Measurements from ENCODE around the gene NOL8. TPM values are rescaled to one million over a fixed set of nuclear protein-coding genes. Genes with fewer than 3 reads are reported as not detected.

NOL8 gene
- total RNA-seq, 1 donor from 2014 or later: 15.7 TPM

DNA sequence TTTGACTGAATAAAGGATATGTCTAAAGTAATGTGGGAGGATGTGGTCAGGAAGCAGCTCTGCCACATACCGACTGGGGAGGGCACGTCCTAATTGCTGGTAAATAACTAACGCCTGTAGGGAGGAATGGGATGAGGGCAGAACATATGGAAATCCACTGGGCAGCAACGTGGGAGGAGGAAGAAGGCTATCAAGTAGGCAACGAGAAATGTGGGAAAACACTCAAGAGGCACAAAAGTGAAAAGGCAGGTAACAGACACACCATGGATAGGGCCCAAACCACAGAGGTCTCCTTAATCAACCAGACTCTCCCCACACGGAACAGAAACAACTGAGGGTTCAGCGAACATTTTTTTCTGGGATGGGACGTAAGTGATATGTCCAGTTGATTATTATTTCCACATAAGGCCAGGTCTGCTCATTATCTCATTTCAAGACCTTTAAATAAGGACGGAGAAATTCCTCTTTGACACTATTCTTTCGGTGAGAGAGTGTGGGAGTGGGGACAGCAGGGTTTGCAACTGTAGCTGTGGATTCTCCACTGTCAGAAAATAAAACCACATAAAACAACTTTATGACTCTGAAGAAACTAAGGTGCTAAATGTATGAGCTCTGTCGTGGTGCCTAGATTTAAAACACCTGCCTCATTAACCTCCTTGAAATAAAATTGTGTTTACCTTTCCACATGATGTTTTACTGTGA, 48.7 kb downstream of the NOL8 start:
- no peaks in the 10 kb centered on the region for H3K9me3 ChIP-seq (ENCODE audit: control insufficient read depth in 3 of 3, low read length in 3 of 3)
- H3K27ac ChIP-seq (ENCODE audit: low read depth, low read length): no peak overlapping the region
- no peaks in the 10 kb centered on the region for H3K27me3 ChIP-seq (ENCODE audit: control insufficient read depth in 3 of 3, insufficient read depth in 3 of 3, low read length in 3 of 3)
- no peaks in the 10 kb centered on the region for H3K4me1 ChIP-seq (ENCODE audit: control insufficient read depth in 3 of 3, insufficient read depth in 3 of 3, low read length in 3 of 3)
- H3K9ac ChIP-seq (ENCODE audit: low read depth in 1 of 3, low read length in 3 of 3): no peak overlapping the region
- no peak overlapping the region for H3K4me3 ChIP-seq (ENCODE audit: low read length in 3 of 3)
- H3K36me3 ChIP-seq (ENCODE audit: control insufficient read depth in 3 of 3, insufficient read depth in 3 of 3, low read length in 3 of 3): peaks cover 45 to 74% (median 66%) of the 10 kb centered on the region in 3 donors

- Histone ChIP-seq H3K27me3 (ENCODE audit: control insufficient read depth in 3 of 3, insufficient read depth in 3 of 3, low read length in 3 of 3) (no peaks in the 10 kb centered on the region), H3K4me1 (ENCODE audit: control insufficient read depth in 3 of 3, insufficient read depth in 3 of 3, low read length in 3 of 3) (no peaks in the 10 kb centered on the region), H3K9ac (ENCODE audit: low read depth in 1 of 3, low read length in 3 of 3) (no peak overlapping the region), H3K4me3 (ENCODE audit: low read length in 3 of 3) (no peak overlapping the region), H3K36me3 (ENCODE audit: control insufficient read depth in 3 of 3, insufficient read depth in 3 of 3, low read length in 3 of 3) (peaks cover 53 to 82% (median 74%) of the 10 kb centered on the region in 3 donors), H3K9me3 (ENCODE audit: control insufficient read depth in 3 of 3, low read length in 3 of 3) (no peaks in the 10 kb centered on the region), H3K27ac (ENCODE audit: low read depth, low read length) (no peak overlapping the region)
Observed at GRCh38 chr9:92275541-92275940, 49.6 kb downstream of the NOL8 start.

DNA sequence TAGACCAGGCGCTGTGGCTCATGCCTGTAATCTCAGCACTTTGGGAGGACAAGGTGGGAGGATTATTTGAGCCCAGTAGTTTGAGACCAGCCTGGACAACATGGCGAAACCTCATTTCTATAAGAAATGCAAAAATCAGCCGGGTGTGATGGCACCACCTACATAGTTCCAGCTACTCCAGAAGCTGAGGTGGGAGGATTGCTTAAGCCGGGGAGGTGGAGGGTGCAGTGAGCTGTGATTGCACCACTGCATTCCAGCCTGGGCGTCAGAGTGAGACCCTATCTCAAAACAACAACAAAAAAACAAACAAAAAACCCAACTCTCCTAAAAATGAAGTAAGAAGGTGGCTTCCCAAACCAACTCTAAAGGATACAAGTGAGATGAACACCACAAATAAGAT, 54.6 kb downstream of the NOL8 start:
- Histone ChIP-seq H3K36me3 (ENCODE audit: control insufficient read depth in 3 of 3, insufficient read depth in 3 of 3, low read length in 3 of 3) (peaks cover 73 to 83% (median 79%) of the 10 kb centered on the region in 3 donors), H3K9ac (ENCODE audit: low read depth in 1 of 3, low read length in 3 of 3) (no peak overlapping the region), H3K27ac (ENCODE audit: low read depth, low read length) (no peak overlapping the region), H3K27me3 (ENCODE audit: control insufficient read depth in 3 of 3, insufficient read depth in 3 of 3, low read length in 3 of 3) (no peaks in the 10 kb centered on the region), H3K9me3 (ENCODE audit: control insufficient read depth in 3 of 3, low read length in 3 of 3) (no peaks in the 10 kb centered on the region), H3K4me1 (ENCODE audit: control insufficient read depth in 3 of 3, insufficient read depth in 3 of 3, low read length in 3 of 3) (no peaks in the 10 kb centered on the region), H3K4me3 (ENCODE audit: low read length in 3 of 3) (no peak overlapping the region)

- H3K27ac ChIP-seq (ENCODE audit: low read depth, low read length): no peak overlapping the region
- no peak overlapping the region for H3K9ac ChIP-seq (ENCODE audit: low read depth in 1 of 3, low read length in 3 of 3)
- H3K9me3 ChIP-seq (ENCODE audit: control insufficient read depth in 3 of 3, low read length in 3 of 3): no peaks in the 10 kb centered on the region
- no peak overlapping the region for H3K4me3 ChIP-seq (ENCODE audit: low read length in 3 of 3)
- H3K4me1 ChIP-seq (ENCODE audit: control insufficient read depth in 3 of 3, insufficient read depth in 3 of 3, low read length in 3 of 3): no peaks in the 10 kb centered on the region
- H3K27me3 ChIP-seq (ENCODE audit: control insufficient read depth in 3 of 3, insufficient read depth in 3 of 3, low read length in 3 of 3): no peaks in the 10 kb centered on the region
- peaks cover 82 to 93% (median 89%) of the 10 kb centered on the region in 3 donors for H3K36me3 ChIP-seq (ENCODE audit: control insufficient read depth in 3 of 3, insufficient read depth in 3 of 3, low read length in 3 of 3)
Observed at GRCh38 chr9:92266486-92266885, 58.7 kb downstream of the NOL8 start.

- Histone ChIP-seq H3K9me3 (ENCODE audit: control insufficient read depth in 3 of 3, low read length in 3 of 3) (no peaks in the 10 kb centered on the region), H3K4me1 (ENCODE audit: control insufficient read depth in 3 of 3, insufficient read depth in 3 of 3, low read length in 3 of 3) (no peaks in the 10 kb centered on the region), H3K27ac (ENCODE audit: low read depth, low read length) (no peak overlapping the region), H3K4me3 (ENCODE audit: low read length in 3 of 3) (no peak overlapping the region), H3K27me3 (ENCODE audit: control insufficient read depth in 3 of 3, insufficient read depth in 3 of 3, low read length in 3 of 3) (no peaks in the 10 kb centered on the region), H3K9ac (ENCODE audit: low read depth in 1 of 3, low read length in 3 of 3) (no peak overlapping the region), H3K36me3 (ENCODE audit: control insufficient read depth in 3 of 3, insufficient read depth in 3 of 3, low read length in 3 of 3) (peaks cover 76 to 88% (median 88%) of the 10 kb centered on the region in 3 donors)
Observed at GRCh38 chr9:92265154-92265553, 60.0 kb downstream of the NOL8 start.

DNA sequence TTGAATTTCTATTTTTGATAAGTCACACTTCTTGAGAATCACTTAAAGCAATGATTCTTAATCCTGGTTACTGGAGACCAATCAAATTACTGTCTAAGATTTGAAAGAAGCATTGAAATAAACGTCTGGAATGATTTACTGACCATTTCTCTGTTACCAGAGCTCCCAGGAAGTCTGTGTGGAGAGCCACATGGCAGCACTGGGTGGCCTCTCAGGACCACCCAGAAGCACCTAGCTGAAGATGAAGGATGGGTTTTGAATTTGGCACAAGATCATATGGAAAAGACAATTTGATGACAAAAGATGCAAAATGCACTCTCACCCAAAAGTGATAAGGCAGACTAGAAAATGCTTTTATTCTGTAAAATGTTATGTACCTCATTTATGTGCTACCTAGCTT, 62.0 kb downstream of the NOL8 start:
- no peak overlapping the region for H3K9ac ChIP-seq (ENCODE audit: low read depth in 1 of 3, low read length in 3 of 3)
- H3K4me3 ChIP-seq (ENCODE audit: low read length in 3 of 3): no peak overlapping the region
- H3K27ac ChIP-seq (ENCODE audit: low read depth, low read length): no peak overlapping the region
- H3K9me3 ChIP-seq (ENCODE audit: control insufficient read depth in 3 of 3, low read length in 3 of 3): no peaks in the 10 kb centered on the region
- no peaks in the 10 kb centered on the region for H3K27me3 ChIP-seq (ENCODE audit: control insufficient read depth in 3 of 3, insufficient read depth in 3 of 3, low read length in 3 of 3)
- peaks cover 75 to 88% (median 88%) of the 10 kb centered on the region in 3 donors for H3K36me3 ChIP-seq (ENCODE audit: control insufficient read depth in 3 of 3, insufficient read depth in 3 of 3, low read length in 3 of 3)
- H3K4me1 ChIP-seq (ENCODE audit: control insufficient read depth in 3 of 3, insufficient read depth in 3 of 3, low read length in 3 of 3): no peaks in the 10 kb centered on the region

DNA sequence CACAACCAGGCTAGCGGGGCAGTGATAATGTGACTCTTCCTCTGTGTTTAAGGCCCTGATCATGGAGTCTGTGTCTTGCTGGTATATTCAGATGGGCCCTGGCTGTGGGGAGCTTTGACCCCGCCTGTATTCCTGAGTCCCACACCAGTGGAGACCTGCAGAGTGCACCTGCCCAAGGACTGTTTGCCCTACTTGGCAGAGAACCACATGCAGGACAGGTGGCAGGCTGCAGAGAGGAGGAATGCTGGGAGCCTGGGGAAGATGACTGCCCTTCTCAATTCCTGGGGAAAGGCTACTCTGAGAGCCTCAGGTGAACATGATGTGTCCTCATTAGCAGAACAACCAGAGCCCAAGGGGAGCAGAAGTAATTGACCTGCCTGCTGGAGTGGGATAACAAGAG, 67.8 kb downstream of the NOL8 start:
- H3K9me3 ChIP-seq (ENCODE audit: control insufficient read depth in 3 of 3, low read length in 3 of 3): no peaks in the 10 kb centered on the region
- H3K36me3 ChIP-seq (ENCODE audit: control insufficient read depth in 3 of 3, insufficient read depth in 3 of 3, low read length in 3 of 3): peaks cover 56 to 91% (median 81%) of the 10 kb centered on the region in 3 donors
- H3K4me3 ChIP-seq (ENCODE audit: low read length in 3 of 3): no peak overlapping the region
- H3K27me3 ChIP-seq (ENCODE audit: control insufficient read depth in 3 of 3, insufficient read depth in 3 of 3, low read length in 3 of 3): no peaks in the 10 kb centered on the region
- no peaks in the 10 kb centered on the region for H3K4me1 ChIP-seq (ENCODE audit: control insufficient read depth in 3 of 3, insufficient read depth in 3 of 3, low read length in 3 of 3)
- no peak overlapping the region for H3K27ac ChIP-seq (ENCODE audit: low read depth, low read length)
- no peak overlapping the region for H3K9ac ChIP-seq (ENCODE audit: low read depth in 1 of 3, low read length in 3 of 3)

DNA sequence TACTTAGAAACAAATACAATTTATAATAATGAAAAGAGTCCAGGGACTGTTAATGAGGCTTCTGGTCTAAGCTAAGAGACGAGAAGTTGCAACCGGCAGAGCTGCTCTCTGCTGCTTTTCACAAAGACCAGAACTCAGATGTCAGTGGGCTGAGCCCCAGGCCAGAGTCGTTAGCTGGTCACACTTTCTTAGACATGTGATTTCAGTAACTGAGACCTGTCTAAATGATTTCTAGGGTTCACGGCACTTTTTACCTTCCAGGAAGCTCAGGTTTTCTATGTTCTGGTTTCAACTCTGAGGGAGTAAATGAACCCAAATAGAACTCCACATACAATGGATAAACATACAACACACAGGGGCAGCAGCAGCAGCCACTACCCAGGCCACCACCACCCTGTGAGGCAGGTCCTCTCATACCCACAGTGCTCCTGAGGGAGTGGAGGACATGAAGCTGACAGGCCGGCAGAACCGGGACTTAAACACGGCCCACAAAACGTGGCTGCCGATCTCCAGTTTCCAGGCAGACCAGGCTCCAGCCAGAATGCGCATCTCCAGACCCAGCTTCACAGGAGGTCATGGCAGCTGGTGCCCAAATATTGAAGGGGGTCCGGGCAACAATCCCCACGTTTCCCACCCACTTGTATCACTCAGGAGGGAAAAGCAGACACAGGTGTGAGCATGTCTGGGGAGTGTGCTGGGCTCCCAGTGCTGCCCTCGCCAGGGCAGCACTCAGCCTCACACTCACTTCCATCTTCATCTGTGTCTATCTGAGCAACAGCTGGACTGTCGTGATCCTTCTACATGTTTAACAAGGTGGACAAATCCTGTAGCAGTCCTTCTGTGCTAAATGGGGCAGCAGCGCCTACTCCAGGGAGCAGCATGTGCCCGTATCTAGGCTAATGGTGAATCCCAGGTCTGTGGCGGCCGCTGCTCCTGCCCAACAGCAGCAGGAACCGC, 70.5 kb downstream of the NOL8 start:
- H3K4me1 ChIP-seq (ENCODE audit: control insufficient read depth in 3 of 3, insufficient read depth in 3 of 3, low read length in 3 of 3): no peaks in the 10 kb centered on the region
- peaks cover 66 to 95% (median 81%) of the 10 kb centered on the region in 3 donors for H3K36me3 ChIP-seq (ENCODE audit: control insufficient read depth in 3 of 3, insufficient read depth in 3 of 3, low read length in 3 of 3)

GRCh38 chr9:92253656-92254055, 71.5 kb downstream of the NOL8 start:
- Histone ChIP-seq H3K4me3 (ENCODE audit: low read length in 3 of 3) (no peak overlapping the region), H3K9me3 (ENCODE audit: control insufficient read depth in 3 of 3, low read length in 3 of 3) (no peaks in the 10 kb centered on the region), H3K27ac (ENCODE audit: low read depth, low read length) (no peak overlapping the region), H3K36me3 (ENCODE audit: control insufficient read depth in 3 of 3, insufficient read depth in 3 of 3, low read length in 3 of 3) (peaks cover 58 to 94% (median 76%) of the 10 kb centered on the region in 3 donors), H3K9ac (ENCODE audit: low read depth in 1 of 3, low read length in 3 of 3) (no peak overlapping the region), H3K27me3 (ENCODE audit: control insufficient read depth in 3 of 3, insufficient read depth in 3 of 3, low read length in 3 of 3) (no peaks in the 10 kb centered on the region), H3K4me1 (ENCODE audit: control insufficient read depth in 3 of 3, insufficient read depth in 3 of 3, low read length in 3 of 3) (no peaks in the 10 kb centered on the region)

More for the DNA sequence above, 70.5 kb downstream of the NOL8 start:
- no peaks in the 10 kb centered on the region for H3K9me3 ChIP-seq (ENCODE audit: control insufficient read depth in 3 of 3, low read length in 3 of 3)
- H3K27me3 ChIP-seq (ENCODE audit: control insufficient read depth in 3 of 3, insufficient read depth in 3 of 3, low read length in 3 of 3): no peaks in the 10 kb centered on the region
- no peak overlapping the region for H3K27ac ChIP-seq (ENCODE audit: low read depth, low read length)
- H3K9ac ChIP-seq (ENCODE audit: low read depth in 1 of 3, low read length in 3 of 3): no peak overlapping the region
- H3K4me3 ChIP-seq (ENCODE audit: low read length in 3 of 3): no peak overlapping the region

- no peak overlapping the region for H3K27ac ChIP-seq (ENCODE audit: low read depth, low read length)
- H3K9ac ChIP-seq (ENCODE audit: low read depth in 1 of 3, low read length in 3 of 3): no peak overlapping the region
- no peaks in the 10 kb centered on the region for H3K9me3 ChIP-seq (ENCODE audit: control insufficient read depth in 3 of 3, low read length in 3 of 3)
- no peak overlapping the region for H3K4me3 ChIP-seq (ENCODE audit: low read length in 3 of 3)
- peaks cover 61 to 88% (median 77%) of the 10 kb centered on the region in 3 donors for H3K36me3 ChIP-seq (ENCODE audit: control insufficient read depth in 3 of 3, insufficient read depth in 3 of 3, low read length in 3 of 3)
- H3K27me3 ChIP-seq (ENCODE audit: control insufficient read depth in 3 of 3, insufficient read depth in 3 of 3, low read length in 3 of 3): no peaks in the 10 kb centered on the region
- H3K4me1 ChIP-seq (ENCODE audit: control insufficient read depth in 3 of 3, insufficient read depth in 3 of 3, low read length in 3 of 3): no peaks in the 10 kb centered on the region
Observed at GRCh38 chr9:92247981-92248380, 77.2 kb downstream of the NOL8 start.
